Measurements from ENCODE around the gene ADCY5.

DNA sequence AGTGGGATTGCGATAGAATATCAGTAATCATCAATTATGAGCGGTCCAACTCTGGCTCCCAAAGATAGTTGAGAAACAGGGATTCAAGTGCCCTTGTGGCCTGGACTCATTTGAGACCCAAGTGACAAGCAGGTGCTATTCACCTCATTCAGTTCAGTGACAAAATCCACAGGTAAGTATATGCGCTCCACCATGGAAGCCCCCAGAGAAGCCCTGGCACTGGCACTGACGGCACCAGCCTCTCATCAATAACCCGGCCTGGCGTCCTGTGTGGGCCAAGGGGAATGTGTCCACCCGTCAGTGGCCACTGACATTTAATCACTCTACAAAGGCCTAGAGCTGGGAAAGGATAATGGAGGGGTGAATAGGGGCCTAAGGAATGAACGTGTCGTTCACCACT lies 117.2 kb downstream of the ADCY5 start:
- TF ChIP-seq POLR2A (IDR thresholded peaks at IDR 0.05): no peak
- TF ChIP-seq, protein P1, sequence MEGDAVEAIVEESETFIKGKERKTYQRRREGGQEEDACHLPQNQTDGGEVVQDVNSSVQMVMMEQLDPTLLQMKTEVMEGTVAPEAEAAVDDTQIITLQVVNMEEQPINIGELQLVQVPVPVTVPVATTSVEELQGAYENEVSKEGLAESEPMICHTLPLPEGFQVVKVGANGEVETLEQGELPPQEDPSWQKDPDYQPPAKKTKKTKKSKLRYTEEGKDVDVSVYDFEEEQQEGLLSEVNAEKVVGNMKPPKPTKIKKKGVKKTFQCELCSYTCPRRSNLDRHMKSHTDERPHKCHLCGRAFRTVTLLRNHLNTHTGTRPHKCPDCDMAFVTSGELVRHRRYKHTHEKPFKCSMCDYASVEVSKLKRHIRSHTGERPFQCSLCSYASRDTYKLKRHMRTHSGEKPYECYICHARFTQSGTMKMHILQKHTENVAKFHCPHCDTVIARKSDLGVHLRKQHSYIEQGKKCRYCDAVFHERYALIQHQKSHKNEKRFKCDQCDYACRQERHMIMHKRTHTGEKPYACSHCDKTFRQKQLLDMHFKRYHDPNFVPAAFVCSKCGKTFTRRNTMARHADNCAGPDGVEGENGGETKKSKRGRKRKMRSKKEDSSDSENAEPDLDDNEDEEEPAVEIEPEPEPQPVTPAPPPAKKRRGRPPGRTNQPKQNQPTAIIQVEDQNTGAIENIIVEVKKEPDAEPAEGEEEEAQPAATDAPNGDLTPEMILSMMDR (IDR thresholded peaks at IDR 0.05): no peak
- no peak for TF ChIP-seq POLR2AphosphoS5 (IDR thresholded peaks at IDR 0.05)

All from prostate gland (tissue), 2 donors.